Right lobe of liver (tissue), 6 donors: ENCODE measurements around the gene ZNF804A. TPM values are rescaled to one million over a fixed set of nuclear protein-coding genes. Genes with fewer than 3 reads are reported as not detected.

ENCODE experiments used
- ATAC-seq, 4 donors: fragments of 200-7000 bp; cut with Tn5 transposase; one replicate each; pipeline ENCODE4 v1.9.1; 2020; ENCODE audit warnings: mild to moderate bottlenecking in 4 of 4, moderate library complexity in 4 of 4
- DNase-seq, 3 donors: peaks; one replicate each; pipeline ENCODE4 v3.0.0-alpha.2; 2020
- H3K27ac ChIP-seq, 3 donors: fragments of 200-600 bp; one replicate each; pipeline ENCODE4 v1.8.0; 2022
- H3K27me3 ChIP-seq, 2 donors: fragments of 200-600 bp; one replicate each; pipeline ENCODE4 v1.8.0; 2022
- H3K36me3 ChIP-seq, 4 donors: fragments of 200-600 bp; sonication (generic) in 1 of 4; one replicate each; pipeline versions ENCODE4 v1.5.1 to v1.8.0; 2017 to 2022; ENCODE audit warnings: control low read depth in 1 of 4
- H3K4me1 ChIP-seq, 4 donors: fragments of 200-600 bp; sonication (generic) in 1 of 4; one replicate each; pipeline versions ENCODE4 v1.5.1 to v1.8.0; 2017 to 2022; ENCODE audit warnings: control low read depth in 1 of 4
- H3K4me3 ChIP-seq, 3 donors: fragments of 200-600 bp; one replicate each; pipeline ENCODE4 v1.8.0; 2022
- H3K9me3 ChIP-seq, 4 donors: fragments of 200-600 bp; sonication (generic) in 1 of 4; one replicate each; pipeline versions ENCODE4 v1.5.1 to v1.8.0; 2017 to 2022; ENCODE audit warnings: control low read depth in 1 of 4
- CTCF ChIP-seq, 4 donors: fragments of 200-600 bp in 3 of 4; fragments of 450-650 bp in 1 of 4; IDR thresholded peaks; one replicate each; pipeline versions ENCODE4 v1.5.1 to v1.8.0; 2016 to 2022; ENCODE audit warnings: antibody characterized with exemption in 4 of 4, mild to moderate bottlenecking in 2 of 4
- POLR2A ChIP-seq: fragments of 450-650 bp; IDR thresholded peaks from one replicate; pipeline ENCODE4 v1.6.1; 2017; ENCODE audit warnings: antibody characterized with exemption, mild to moderate bottlenecking
- WGBS: methylation state at CpG from one replicate; pipeline ENCODE4 v1.1.6; 2018; ENCODE audit warnings: low coverage, low lambda C conversion rate; ENCODE audit not compliant: insufficient coverage; ENCODE audit errors: missing lambda C conversion rate; 5-methylcytosine and 5-hydroxymethylcytosine counted together
- intact Hi-C, 2 donors: fragments of 100-400 bp; cut with DNase I; formaldehyde crosslinking; loops; one replicate each; pipeline versions ENCODE4 v1.11.2 to v1.14.1; 2022
- total RNA-seq, 6 experiments: library from RNA; depleted of rRNA in 2 of 6; stranded (reverse); fragments of >200 nt in 2 of 6; fragmentation: NEBNext Ultra II Directional in 3 of 6; extraction: Animal tissue kit (Norgen Biotek cat#: 25700) in 3 of 6; gene quantifications; one replicate each; pipeline versions ENCODE4 v1.1.0 to v1.2.4, GENCODE V29; 2016 to 2023
- donor health status: DM: no; HTN: yes; CAD: no.
- donor health status: DM: no; HTN: no; CAD: no.
- donor health status: DM: no; HTN: no; CAD: no.
- donor health status: DM: no; HTN: yes; CAD: no.
- donor health status: DM: no; HTN: yes; CAD: no.

Gene ZNF804A
- total RNA-seq, 6 experiments from 2014 or later: 0.06 to 0.30 (median 0.20) TPM; not detected in 3

GRCh38 chr2:184562532-184562931 is 35.8 kb upstream of the ZNF804A start:
- no peak for DNase-seq
- 30% methylated on average over 2 of the region's 2 CpGs for WGBS
- H3K9me3 ChIP-seq: no peaks in the 10 kb centered on the region
- no peaks in the 10 kb centered on the region for H3K4me1 ChIP-seq
- no peak for TF ChIP-seq POLR2A
- no peak for TF ChIP-seq CTCF (IDR thresholded peaks at IDR 0.05)
- H3K27me3 ChIP-seq: no peaks in the 10 kb centered on the region
- ATAC-seq: peak in 1 of 4 donors; percentile 18
- H3K27ac ChIP-seq: no peak overlapping the region
- H3K36me3 ChIP-seq: no peaks in the 10 kb centered on the region
- H3K4me3 ChIP-seq: no peak overlapping the region
- intact Hi-C loops: no loop called here

- no peak for ATAC-seq
- no peaks in the 10 kb centered on the region for H3K27me3 ChIP-seq
- no peaks in the 10 kb centered on the region for H3K36me3 ChIP-seq
- H3K27ac ChIP-seq: no peak overlapping the region
- TF ChIP-seq POLR2A (no peak), CTCF (IDR thresholded peaks at IDR 0.05) (no peak)
- no peak for DNase-seq
- H3K4me3 ChIP-seq: no peak overlapping the region
- no peaks in the 10 kb centered on the region for H3K9me3 ChIP-seq
- intact Hi-C loops: no loop called here
- no peaks in the 10 kb centered on the region for H3K4me1 ChIP-seq
- 38% methylated on average over 1 of the region's 1 CpG for WGBS
Measured at GRCh38 chr2:184564092-184564491, 34.2 kb upstream of the ZNF804A start.

GRCh38 chr2:184566716-184567115 is 31.6 kb upstream of the ZNF804A start:
- H3K9me3 ChIP-seq: no peaks in the 10 kb centered on the region

GRCh38 chr2:184577056-184577455 is 21.3 kb upstream of the ZNF804A start:
- no peak overlapping the region for H3K4me3 ChIP-seq
- H3K27ac ChIP-seq: no peak overlapping the region
- no peaks in the 10 kb centered on the region for H3K9me3 ChIP-seq
- ATAC-seq: no peak
- no peaks in the 10 kb centered on the region for H3K36me3 ChIP-seq
- no peak for TF ChIP-seq POLR2A
- no peak for TF ChIP-seq CTCF (IDR thresholded peaks at IDR 0.05)
- H3K4me1 ChIP-seq: no peaks in the 10 kb centered on the region
- H3K27me3 ChIP-seq: no peaks in the 10 kb centered on the region
- intact Hi-C loops: no loop called here
- 67% methylated on average over 1 of the region's 1 CpG for WGBS
- DNase-seq: no peak

More at GRCh38 chr2:184566716-184567115, 31.6 kb upstream of the ZNF804A start:
- intact Hi-C loops: no loop called here
- WGBS: 70% methylated on average over 3 of the region's 3 CpGs
- H3K4me1 ChIP-seq: no peaks in the 10 kb centered on the region
- no peak for TF ChIP-seq POLR2A
- TF ChIP-seq CTCF (IDR thresholded peaks at IDR 0.05): no peak
- ATAC-seq (no peak), DNase-seq (no peak)
- H3K27ac ChIP-seq: no peak overlapping the region
- no peaks in the 10 kb centered on the region for H3K36me3 ChIP-seq
- no peaks in the 10 kb centered on the region for H3K27me3 ChIP-seq
- H3K4me3 ChIP-seq: no peak overlapping the region

GRCh38 chr2:184577743-184578142 is 20.6 kb upstream of the ZNF804A start:
- Histone ChIP-seq H3K36me3 (no peaks in the 10 kb centered on the region), H3K4me1 (no peaks in the 10 kb centered on the region), H3K9me3 (no peaks in the 10 kb centered on the region), H3K27ac (no peak overlapping the region), H3K4me3 (no peak overlapping the region), H3K27me3 (no peaks in the 10 kb centered on the region)
- 28% methylated on average over 4 of the region's 4 CpGs for WGBS
- ATAC-seq (peak in 3 of 4 donors; percentile 28 to 39 (median 34)), DNase-seq (no peak)
- intact Hi-C loops: no loop called here
- TF ChIP-seq POLR2A: no peak
